DMS153 treated with DMSO at 0.1 percent for 48 hours (cell line): ENCODE results near the gene MARCHF3.
"Not testable (repeated sequence)": the region's sequence is repeated elsewhere in the genome, so short reads cannot be mapped to it uniquely, and the experiment has no call there.

Experiments
- DNase-seq: peaks from one replicate; lab custom pipeline; 2025; ENCODE audit not compliant: unreplicated experiment; lab: John Stamatoyannopoulos, UW

Gene MARCHF3

GRCh38 chr5:126852091-126852571, 178.2 kb downstream of the MARCHF3 start:
- no peak for DNase-seq

DNA sequence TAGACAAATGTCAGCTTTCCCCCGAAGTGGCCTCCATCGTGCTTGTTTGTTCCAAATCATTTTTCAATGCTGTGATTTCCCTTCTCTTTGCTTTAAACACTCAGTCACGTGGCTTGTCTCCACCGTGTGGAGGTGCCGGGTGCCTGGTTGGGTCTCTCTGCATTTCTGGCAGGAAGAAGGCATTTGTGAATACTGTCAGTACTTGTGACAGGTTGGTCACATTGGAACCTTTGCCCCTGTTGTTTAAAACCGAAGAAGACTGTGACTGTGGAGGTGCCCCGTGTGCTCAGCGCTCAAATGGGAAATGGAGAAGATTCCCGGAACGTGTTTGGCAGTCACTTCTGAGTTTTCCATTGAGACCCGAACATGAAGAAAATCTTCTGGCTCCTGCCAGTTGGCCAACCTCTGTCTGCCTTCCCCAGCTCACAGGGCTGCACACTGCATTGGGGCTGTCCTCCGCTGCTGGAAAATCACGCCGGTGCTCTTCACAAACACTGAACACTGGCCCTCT, 178.8 kb downstream of the MARCHF3 start:
- no peak for DNase-seq

DNA sequence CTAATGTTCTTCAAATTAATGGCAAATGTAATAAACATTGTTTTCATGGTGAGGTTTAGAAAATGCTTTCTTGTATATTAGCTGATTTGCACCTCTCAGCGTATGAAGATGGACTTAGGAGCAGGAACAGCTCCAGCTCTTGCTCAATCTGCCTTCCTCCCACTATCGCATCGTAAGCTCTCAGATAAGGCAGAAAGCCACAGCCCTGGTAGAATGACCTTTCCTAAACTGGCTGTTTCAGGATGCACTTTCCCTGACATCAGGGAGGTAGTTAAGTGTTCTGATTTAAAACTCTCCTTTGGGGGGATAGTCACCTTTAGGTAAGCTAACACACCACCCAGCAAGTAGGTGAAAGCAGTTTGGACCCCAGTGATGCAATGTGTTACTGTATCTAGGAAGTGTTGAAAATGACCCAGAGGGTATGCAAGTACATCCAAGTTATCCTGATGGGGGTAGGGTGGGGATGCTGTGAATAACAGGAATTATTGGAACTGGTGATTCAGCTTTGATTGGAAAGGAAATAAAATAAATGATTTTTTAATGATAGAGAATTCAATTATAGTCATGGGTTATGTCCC, 181.2 kb downstream of the MARCHF3 start:
- DNase-seq, result no peak

DNA sequence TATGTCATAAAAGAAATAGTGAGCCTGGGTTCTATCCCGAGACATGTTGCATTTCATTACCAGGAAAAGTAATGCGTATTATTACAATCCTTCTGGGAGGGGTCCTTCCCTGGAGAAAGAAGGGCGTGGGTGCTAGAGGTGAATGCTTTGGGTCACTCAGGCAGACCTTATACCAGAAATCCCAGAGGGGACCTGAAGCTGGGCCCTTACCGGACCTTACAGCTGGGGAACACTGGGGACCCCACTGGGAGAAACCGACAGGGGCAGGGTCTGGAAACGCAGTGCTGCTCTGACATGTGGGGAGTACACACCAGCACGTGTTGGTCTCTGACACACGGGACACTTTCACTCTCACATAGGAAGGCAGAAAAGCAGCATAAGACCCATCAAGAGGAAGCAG, 182.1 kb downstream of the MARCHF3 start:
- no peak for DNase-seq

DNA sequence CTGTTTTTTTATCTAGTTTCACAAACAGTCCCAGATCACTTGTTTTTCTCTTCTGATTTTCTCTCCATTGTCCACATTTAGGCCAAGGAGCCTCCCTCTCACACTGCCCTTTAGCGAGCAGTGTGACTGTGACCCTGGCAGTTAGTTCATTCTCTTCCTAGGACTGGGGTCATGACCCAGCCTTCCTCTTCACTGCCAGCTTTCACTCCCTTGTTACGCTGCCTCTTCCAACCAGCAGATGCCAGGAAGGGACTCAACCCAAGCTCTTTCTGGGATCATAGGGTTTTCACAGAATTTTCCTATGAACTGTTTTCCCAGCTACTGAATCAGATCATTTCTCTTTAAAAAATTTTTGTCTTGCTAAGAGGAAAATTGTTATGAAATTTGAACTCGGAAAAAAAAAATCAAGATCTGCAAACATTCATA, 182.5 kb downstream of the MARCHF3 start:
- DNase-seq, result no peak

DNA sequence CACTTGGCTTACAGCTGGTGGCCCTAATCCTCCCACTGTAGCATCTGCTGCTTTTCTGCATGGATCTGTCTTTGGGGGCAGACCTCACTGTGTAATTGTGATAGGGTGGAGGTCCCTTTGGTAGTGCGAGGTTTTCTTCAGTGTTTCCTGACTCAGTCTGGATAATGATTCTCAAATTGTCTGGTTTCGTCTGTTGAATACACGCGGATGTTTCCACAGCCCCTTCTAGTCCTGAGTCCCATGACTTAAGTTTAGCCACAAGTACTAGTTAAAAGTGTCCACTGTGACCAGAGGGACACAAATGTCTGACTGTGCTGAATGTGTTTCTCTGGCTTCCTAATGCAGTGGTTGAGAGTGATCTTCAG, 182.9 kb downstream of the MARCHF3 start:
- no peak for DNase-seq

DNA sequence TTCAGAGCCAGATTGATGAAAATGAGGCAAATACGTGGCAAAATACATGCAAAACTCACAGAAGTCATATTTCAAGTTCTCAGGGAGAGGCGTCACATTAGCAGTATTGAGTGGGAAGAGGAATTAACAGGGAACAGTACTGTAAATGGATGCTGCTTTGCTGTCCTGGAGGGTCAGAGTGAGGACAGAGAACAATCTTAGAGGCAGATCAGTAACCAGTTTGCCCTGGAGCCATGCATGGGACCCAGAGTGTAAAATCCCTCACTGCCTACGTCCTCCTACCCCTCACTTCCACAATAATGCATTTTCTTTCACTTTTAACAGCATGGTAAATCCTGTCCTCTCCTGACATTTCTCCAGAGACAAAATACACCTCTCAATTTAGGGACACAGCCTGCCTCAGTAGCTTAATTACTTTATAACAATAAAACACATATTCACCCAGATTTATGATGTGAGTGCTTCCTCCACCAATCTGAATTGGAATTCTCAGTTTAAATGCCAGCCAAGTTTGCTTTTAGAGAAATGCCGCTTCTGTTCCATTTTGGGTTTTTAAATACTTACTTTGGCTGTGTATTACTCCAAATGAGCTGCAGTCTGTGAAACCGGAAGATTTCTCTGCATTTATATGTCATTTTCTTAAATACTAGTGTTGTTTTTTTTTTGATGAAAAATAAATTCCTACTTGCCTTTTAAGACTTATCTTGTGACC, 183.5 kb downstream of the MARCHF3 start:
- no peak for DNase-seq

DNA sequence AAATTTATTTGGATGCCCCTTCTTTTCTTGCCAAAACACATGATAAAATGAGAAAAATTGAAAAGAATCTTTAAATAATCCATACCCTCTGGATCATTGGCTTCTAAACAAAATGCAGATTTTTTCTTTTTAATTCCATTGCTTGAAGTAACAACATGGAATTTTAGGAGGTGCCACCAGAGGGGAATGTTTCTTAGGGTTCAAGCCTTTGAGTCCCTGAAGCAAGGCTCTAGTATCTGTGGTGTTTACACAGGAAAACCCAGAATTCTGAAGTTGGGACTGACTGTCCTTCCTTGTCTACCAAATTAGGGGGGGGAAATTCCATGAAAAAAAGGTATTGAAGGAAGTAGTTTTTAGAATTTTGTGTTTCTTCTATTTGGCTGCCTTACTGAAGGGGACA, 184.0 kb downstream of the MARCHF3 start:
- no peak for DNase-seq

- not testable (repeated sequence) for DNase-seq
Measured at GRCh38 chr5:126845470-126846070, 184.8 kb downstream of the MARCHF3 start.

DNA sequence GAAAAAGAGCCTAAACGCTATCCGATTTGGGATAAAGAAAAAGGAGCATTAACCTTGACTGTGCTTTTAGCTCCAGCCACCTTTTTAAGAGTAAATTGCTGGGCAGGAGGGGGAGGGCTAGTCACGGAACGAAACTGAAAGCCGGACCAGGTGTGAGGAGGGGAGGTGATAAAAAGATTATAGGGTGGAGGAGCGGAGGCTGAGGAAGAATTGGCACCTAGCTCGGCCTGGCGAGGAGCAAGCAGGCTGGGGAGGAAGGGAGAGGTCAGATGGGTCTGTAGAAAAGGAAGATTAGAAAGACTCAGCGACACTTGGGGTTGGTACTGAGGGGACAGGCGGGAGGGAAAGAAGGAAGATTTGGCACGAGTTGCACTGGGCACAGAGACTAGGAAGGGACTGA, 187.0 kb downstream of the MARCHF3 start:
- not testable (repeated sequence) for DNase-seq

- not testable (repeated sequence) for DNase-seq
Measured at GRCh38 chr5:126839407-126839806, 191.0 kb downstream of the MARCHF3 start.

- no peak for DNase-seq
Measured at GRCh38 chr5:126837906-126838539, 192.3 kb downstream of the MARCHF3 start.

DNA sequence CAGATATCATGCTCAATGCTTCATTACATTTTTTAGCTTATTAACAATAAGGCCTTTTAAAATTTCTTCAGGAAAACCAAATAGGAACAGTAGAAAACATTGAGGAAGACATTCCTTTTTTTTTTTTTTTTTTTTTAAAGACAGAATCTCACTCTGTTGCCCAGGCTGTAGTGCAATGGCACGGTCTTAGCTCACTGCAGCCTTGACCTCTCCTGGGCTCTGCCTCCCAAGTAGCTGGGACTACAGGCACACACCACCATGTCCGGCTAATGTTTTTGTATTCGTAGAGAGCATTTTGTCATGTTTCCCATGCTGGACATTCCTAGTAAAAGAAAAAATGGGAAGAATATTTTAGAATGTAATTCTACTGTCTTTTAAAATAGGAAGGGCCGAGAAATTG, 193.1 kb downstream of the MARCHF3 start:
- no peak for DNase-seq

- no peak for DNase-seq
Measured at GRCh38 chr5:126836778-126837177, 193.6 kb downstream of the MARCHF3 start.

GRCh38 chr5:126831156-126831555, 199.2 kb downstream of the MARCHF3 start:
- no peak for DNase-seq

- no peak for DNase-seq
Measured at GRCh38 chr5:126830061-126830460, 200.3 kb downstream of the MARCHF3 start.

DNA sequence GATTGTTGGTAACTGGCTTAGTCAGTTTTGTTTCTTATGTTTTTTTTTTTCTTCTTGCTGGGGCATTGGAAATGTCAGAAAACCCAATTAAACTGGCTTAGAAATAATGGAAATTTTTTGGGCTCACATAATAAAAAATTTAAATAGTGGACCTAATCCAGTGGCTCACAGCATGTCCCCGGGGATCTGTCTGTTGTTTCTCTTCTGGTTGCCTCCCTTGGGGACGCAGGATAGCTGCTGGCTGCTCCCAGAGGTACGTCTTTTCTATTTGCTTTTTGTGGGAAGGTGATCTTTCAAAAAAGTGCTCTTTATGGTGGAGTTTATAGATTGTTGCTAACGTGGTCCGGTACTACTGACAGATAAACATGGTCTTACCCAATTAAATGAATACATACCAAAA, 201.3 kb downstream of the MARCHF3 start:
- DNase-seq, result no peak

- no peak for DNase-seq
Measured at GRCh38 chr5:126826619-126827215, 203.6 kb downstream of the MARCHF3 start.

- DNase-seq, result no peak
Measured at GRCh38 chr5:126819253-126819652, 211.1 kb downstream of the MARCHF3 start.

GRCh38 chr5:126818736-126819135, 211.6 kb downstream of the MARCHF3 start:
- no peak for DNase-seq
